HEK293T (cell line): ENCODE results near the gene TIMM44.

Experiments
- CTCF ChIA-PET: fragments of 350-600 bp; formaldehyde crosslinking; extraction: SDS; loops from one replicate; lab custom pipeline; 2021; ENCODE audit warnings: antibody characterized with exemption, inconsistent platforms; lab: Yijun Ruan, JAX
- POLR2A ChIA-PET: fragments of 350-600 bp; formaldehyde crosslinking; extraction: SDS; loops from one replicate; lab custom pipeline; 2020; ENCODE audit warnings: antibody characterized with exemption, inconsistent platforms; lab: Yijun Ruan, JAX
- DNase-seq: peaks from one replicate; pipeline ENCODE4 v3.0.0; 2012; ENCODE audit warnings: mixed read lengths; ENCODE audit errors: extremely low spot score
- ARNT ChIP-seq: fragments of 450-650 bp; IDR thresholded peaks from 2 replicates; pipeline ENCODE4 v1.6.1; 2017; ENCODE audit warnings: mild to moderate bottlenecking
- BHLHE40 ChIP-seq: fragments of 450-650 bp; IDR thresholded peaks from 2 replicates; pipeline ENCODE4 v1.6.1; 2016; ENCODE audit warnings: mild to moderate bottlenecking, moderate library complexity, borderline replicate concordance
- CTBP1 ChIP-seq: fragments of 450-650 bp; IDR thresholded peaks from 2 replicates; pipeline ENCODE4 v1.6.1; 2016; ENCODE audit warnings: borderline replicate concordance
- ELF4 ChIP-seq: fragments of 450-650 bp; IDR thresholded peaks from 2 replicates; pipeline ENCODE4 v1.6.1; 2017; ENCODE audit warnings: antibody characterized with exemption
- FOXA1 ChIP-seq: fragments of 450-650 bp; IDR thresholded peaks from 2 replicates; pipeline ENCODE4 v1.6.1; 2016; ENCODE audit warnings: mild to moderate bottlenecking
- FOXK2 ChIP-seq: fragments of 450-650 bp; IDR thresholded peaks from 2 replicates; pipeline ENCODE4 v1.6.1; 2016; ENCODE audit warnings: mild to moderate bottlenecking
- FOXM1 ChIP-seq: fragments of 450-650 bp; IDR thresholded peaks from 2 replicates; pipeline ENCODE4 v1.6.1; 2017; ENCODE audit warnings: mild to moderate bottlenecking, borderline replicate concordance
- HDGF ChIP-seq: fragments of 450-650 bp; IDR thresholded peaks from 2 replicates; pipeline ENCODE4 v1.6.1; 2017; ENCODE audit warnings: antibody characterized with exemption, borderline replicate concordance
- L3MBTL2 ChIP-seq: fragments of 450-650 bp; conservative IDR thresholded peaks from 2 replicates; pipeline ENCODE4 v1.6.1; 2016; ENCODE audit warnings: mild to moderate bottlenecking
- LEF1 ChIP-seq: fragments of 450-650 bp; IDR thresholded peaks from 2 replicates; pipeline ENCODE4 v1.6.1; 2017; ENCODE audit warnings: mild to moderate bottlenecking, borderline replicate concordance
- NFRKB ChIP-seq: fragments of 450-650 bp; IDR thresholded peaks from 2 replicates; pipeline ENCODE4 v1.6.1; 2016; ENCODE audit warnings: mild to moderate bottlenecking, moderate library complexity
- SP1 ChIP-seq: fragments of 450-650 bp; IDR thresholded peaks from 2 replicates; pipeline ENCODE4 v1.6.1; 2017
- SUZ12 ChIP-seq: fragments of 450-650 bp; IDR thresholded peaks from 2 replicates; pipeline ENCODE4 v1.6.1; 2016; ENCODE audit warnings: mild to moderate bottlenecking
- TARDBP ChIP-seq: fragments of 450-650 bp; IDR thresholded peaks from 2 replicates; pipeline ENCODE4 v1.6.1; 2016
- ZNF384 ChIP-seq: fragments of 450-650 bp; IDR thresholded peaks from 2 replicates; pipeline ENCODE4 v1.6.1; 2016
- TF ChIP-seq, protein P1 (sequence below): fragments of 450-650 bp; IDR thresholded peaks from 2 replicates; pipeline ENCODE4 v1.6.1; 2016

TIMM44 gene

GRCh38 chr19:7986321-7987113, 43.1 kb upstream of the TIMM44 start:
- CTCF ChIA-PET = no interaction called here

GRCh38 chr19:7985481-7985911, 42.0 kb upstream of the TIMM44 start:
- no peak for DNase-seq
- CTCF ChIA-PET = no interaction called here
- POLR2A ChIA-PET = no interaction called here
- TF ChIP-seq FOXM1 = no peak
- no peak for TF ChIP-seq BHLHE40
- TF ChIP-seq L3MBTL2 = no peak
- no peak for TF ChIP-seq ZNF384
- TF ChIP-seq LEF1 = no peak
- no peak for TF ChIP-seq ARNT
- TF ChIP-seq FOXK2 = no peak
- no peak for TF ChIP-seq HDGF
- TF ChIP-seq SUZ12 = no peak
- no peak for TF ChIP-seq ELF4
- TF ChIP-seq SP1 = no peak
- no peak for TF ChIP-seq CTBP1
- TF ChIP-seq FOXA1 = no peak
- TF ChIP-seq TARDBP = no peak
- no peak for TF ChIP-seq NFRKB
- TF ChIP-seq, protein P1, sequence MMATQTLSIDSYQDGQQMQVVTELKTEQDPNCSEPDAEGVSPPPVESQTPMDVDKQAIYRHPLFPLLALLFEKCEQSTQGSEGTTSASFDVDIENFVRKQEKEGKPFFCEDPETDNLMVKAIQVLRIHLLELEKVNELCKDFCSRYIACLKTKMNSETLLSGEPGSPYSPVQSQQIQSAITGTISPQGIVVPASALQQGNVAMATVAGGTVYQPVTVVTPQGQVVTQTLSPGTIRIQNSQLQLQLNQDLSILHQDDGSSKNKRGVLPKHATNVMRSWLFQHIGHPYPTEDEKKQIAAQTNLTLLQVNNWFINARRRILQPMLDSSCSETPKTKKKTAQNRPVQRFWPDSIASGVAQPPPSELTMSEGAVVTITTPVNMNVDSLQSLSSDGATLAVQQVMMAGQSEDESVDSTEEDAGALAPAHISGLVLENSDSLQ = no peak

More at GRCh38 chr19:7986321-7987113, 43.1 kb upstream of the TIMM44 start:
- POLR2A ChIA-PET = no interaction called here
- no peak for TF ChIP-seq LEF1
- no peak for TF ChIP-seq SP1
- TF ChIP-seq FOXK2 = no peak
- TF ChIP-seq CTBP1 = no peak
- TF ChIP-seq TARDBP = no peak
- TF ChIP-seq ELF4 = no peak
- no peak for TF ChIP-seq FOXM1
- TF ChIP-seq FOXA1 = no peak
- TF ChIP-seq, protein P1 = no peak
- TF ChIP-seq HDGF = no peak
- TF ChIP-seq ZNF384 = no peak
- DNase-seq = no peak

DNA sequence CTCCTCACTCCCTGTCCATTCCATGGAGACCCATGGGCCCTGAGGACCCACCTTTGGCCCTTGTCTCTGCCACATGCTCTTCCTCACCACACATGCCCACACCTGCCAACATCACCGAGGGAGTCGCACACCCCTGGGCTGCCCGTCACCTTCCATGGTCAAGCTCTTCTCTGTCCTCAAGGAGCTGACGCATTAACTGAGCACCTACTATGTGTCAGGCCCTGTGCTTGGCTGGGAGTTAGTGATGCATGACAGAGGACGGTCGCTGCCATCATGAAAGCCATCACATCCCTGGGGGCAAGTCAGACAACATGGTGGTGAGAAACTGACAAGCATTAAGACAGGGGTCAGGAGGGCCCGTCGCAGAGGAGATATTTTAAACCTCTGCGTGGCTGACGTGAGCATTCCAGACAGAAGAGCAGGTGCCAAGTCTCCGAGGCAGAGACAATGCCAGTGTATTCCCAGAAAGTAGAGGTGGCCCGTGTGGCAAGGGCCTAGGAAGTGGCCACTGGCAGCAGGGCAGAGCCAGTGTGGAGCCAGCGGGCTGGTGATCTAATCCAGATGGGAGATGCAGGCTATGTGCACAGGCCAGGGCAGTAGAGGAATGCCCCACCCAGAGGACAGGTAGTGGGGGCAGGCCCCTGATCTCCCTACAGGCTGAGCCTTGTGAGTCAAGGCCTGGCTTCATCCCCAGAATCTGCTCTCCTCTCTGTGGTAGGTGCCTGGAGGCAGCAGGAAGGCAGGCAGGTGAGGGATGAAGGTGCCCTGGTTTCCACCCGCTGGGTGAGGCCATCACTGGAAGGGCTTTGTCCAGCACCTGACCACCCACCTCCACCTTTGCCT, 40.8 kb upstream of the TIMM44 start:
- TF ChIP-seq TARDBP (no peak), FOXK2 (no peak), LEF1 (no peak), ARNT (no peak), HDGF (no peak), L3MBTL2 (no peak), CTBP1 (no peak), BHLHE40 (no peak), ELF4 (no peak), ZNF384 (no peak), SUZ12 (no peak), SP1 (no peak), NFRKB (no peak)
- TF ChIP-seq, protein P1 = no peak

GRCh38 chr19:7983286-7983950, 40.0 kb upstream of the TIMM44 start:
- TF ChIP-seq ZNF384 (no peak), ELF4 (no peak), L3MBTL2 (no peak), NFRKB (no peak), TARDBP (no peak)
- DNase-seq = no peak
- ChIA-PET CTCF (no interaction called here), POLR2A (no interaction called here)

More for the DNA sequence above, 40.8 kb upstream of the TIMM44 start:
- POLR2A ChIA-PET = no interaction called here
- DNase-seq = no peak
- CTCF ChIA-PET = no interaction called here

DNA sequence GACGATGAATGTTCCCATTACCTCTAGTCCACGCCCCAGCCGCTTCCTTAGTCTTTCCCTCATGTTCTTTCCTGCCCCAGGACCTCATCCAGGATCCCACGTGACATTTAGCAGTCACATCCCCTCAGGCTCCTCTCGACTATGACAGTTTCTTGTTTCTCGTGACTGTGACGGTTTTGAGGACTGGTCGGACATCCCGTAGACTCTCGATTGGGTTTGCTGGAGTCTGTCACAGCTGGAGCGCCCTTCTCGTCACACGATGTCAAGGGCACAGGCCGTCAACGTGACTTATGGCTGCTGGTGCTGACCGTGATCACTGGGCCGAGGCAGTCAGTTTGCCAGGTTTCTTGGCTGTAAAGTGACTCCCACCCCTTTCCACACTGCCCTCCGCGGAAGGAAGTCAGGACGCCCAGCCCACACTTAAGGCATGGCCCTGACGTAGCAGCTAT, 39.2 kb upstream of the TIMM44 start:
- POLR2A ChIA-PET = no interaction called here
- no peak for TF ChIP-seq FOXA1
- no peak for TF ChIP-seq FOXK2
- no peak for TF ChIP-seq SP1
- no peak for TF ChIP-seq NFRKB
- no peak for TF ChIP-seq ELF4
- no peak for TF ChIP-seq HDGF
- TF ChIP-seq, protein P1 = no peak
- no peak for TF ChIP-seq FOXM1
- TF ChIP-seq ARNT = no peak
- TF ChIP-seq BHLHE40 = no peak
- TF ChIP-seq ZNF384 = no peak
- no peak for TF ChIP-seq L3MBTL2
- CTCF ChIA-PET = no interaction called here
- DNase-seq = no peak
